Astrocyte of the spinal cord (primary cell): Measurements from ENCODE around the gene LMOD1.

Experiments
- DNase-seq: peaks from one replicate; pipeline ENCODE4 v3.0.0; 2011; ENCODE audit warnings: low read depth, low spot score
- H3K4me3 ChIP-seq: 2 replicates; pipeline ENCODE4 v1.5.1; 2011; ENCODE audit warnings: low read depth, mild to moderate bottlenecking, low read length, moderate library complexity
- in situ Hi-C: cut with HindIII; loops from 2 replicates; pipeline ENCODE4 v1.10.0; 2017; ENCODE audit warnings: low sequenced_read_pairs
- TF ChIP-seq, protein P1 (sequence below): IDR thresholded peaks from 2 replicates; pipeline ENCODE4 v1.5.1; 2012; ENCODE audit warnings: low read depth, mild to moderate bottlenecking, low read length, inconsistent platforms

LMOD1 gene

DNA sequence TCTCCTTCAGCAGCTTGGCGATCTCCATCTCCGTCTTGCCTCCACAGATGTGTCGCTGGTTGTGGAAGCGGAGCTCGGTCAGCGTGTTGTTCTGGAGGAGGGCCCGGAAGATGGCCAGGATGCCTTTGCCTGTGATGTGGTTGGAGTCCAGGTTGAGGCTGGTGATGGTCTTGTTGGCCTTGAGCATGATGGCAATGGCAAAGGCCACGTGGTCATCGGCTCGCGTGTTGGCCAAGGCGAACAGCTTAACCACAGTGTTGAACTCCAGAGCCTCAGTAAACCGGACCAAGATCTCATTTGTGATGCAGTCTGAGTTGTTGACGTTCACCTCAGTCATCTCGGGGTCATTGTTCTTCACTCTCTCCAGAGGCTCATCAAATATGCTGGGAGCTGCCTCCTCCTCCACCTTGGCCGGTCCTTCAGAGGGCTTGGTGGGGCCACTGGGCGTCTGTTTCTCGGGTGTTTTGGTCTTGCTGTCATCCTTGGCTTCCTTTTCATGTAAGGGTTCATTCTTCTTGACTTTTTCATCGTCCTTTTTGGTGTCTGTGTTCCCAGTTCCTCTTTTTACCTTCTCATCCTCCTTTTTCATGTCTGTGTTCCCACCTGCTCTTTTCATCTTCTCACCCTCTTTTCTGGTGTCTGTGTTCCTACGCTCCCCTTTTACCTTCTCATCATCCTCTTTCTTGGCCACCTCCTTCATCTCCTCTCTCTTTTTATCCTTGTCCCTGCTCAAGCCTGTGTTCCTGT, 46.5 kb downstream of the LMOD1 start:
- no peak overlapping the region for H3K4me3 ChIP-seq
- DNase-seq = no peak
- in situ Hi-C loops = no loop called here
- TF ChIP-seq, protein P1, sequence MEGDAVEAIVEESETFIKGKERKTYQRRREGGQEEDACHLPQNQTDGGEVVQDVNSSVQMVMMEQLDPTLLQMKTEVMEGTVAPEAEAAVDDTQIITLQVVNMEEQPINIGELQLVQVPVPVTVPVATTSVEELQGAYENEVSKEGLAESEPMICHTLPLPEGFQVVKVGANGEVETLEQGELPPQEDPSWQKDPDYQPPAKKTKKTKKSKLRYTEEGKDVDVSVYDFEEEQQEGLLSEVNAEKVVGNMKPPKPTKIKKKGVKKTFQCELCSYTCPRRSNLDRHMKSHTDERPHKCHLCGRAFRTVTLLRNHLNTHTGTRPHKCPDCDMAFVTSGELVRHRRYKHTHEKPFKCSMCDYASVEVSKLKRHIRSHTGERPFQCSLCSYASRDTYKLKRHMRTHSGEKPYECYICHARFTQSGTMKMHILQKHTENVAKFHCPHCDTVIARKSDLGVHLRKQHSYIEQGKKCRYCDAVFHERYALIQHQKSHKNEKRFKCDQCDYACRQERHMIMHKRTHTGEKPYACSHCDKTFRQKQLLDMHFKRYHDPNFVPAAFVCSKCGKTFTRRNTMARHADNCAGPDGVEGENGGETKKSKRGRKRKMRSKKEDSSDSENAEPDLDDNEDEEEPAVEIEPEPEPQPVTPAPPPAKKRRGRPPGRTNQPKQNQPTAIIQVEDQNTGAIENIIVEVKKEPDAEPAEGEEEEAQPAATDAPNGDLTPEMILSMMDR = no peak

GRCh38 chr1:201898992-201899391, 47.4 kb downstream of the LMOD1 start:
- TF ChIP-seq, protein P1 = no peak
- H3K4me3 ChIP-seq = no peak overlapping the region
- in situ Hi-C loops = no loop called here
- no peak for DNase-seq

- TF ChIP-seq, protein P1 = no peak
- no peak for DNase-seq
- in situ Hi-C loops = no loop called here
- H3K4me3 ChIP-seq = no peak overlapping the region
Observed at GRCh38 chr1:201898240-201898894, 48.0 kb downstream of the LMOD1 start.

- DNase-seq = no peak
- no peak overlapping the region for H3K4me3 ChIP-seq
- in situ Hi-C loops = no loop called here
- TF ChIP-seq, protein P1 = peak; percentile 6
Observed at GRCh38 chr1:201896951-201897391, 49.4 kb downstream of the LMOD1 start.

- TF ChIP-seq, protein P1 = peak; percentile 94
Observed at GRCh38 chr1:201895913-201896807, 50.2 kb downstream of the LMOD1 start.

DNA sequence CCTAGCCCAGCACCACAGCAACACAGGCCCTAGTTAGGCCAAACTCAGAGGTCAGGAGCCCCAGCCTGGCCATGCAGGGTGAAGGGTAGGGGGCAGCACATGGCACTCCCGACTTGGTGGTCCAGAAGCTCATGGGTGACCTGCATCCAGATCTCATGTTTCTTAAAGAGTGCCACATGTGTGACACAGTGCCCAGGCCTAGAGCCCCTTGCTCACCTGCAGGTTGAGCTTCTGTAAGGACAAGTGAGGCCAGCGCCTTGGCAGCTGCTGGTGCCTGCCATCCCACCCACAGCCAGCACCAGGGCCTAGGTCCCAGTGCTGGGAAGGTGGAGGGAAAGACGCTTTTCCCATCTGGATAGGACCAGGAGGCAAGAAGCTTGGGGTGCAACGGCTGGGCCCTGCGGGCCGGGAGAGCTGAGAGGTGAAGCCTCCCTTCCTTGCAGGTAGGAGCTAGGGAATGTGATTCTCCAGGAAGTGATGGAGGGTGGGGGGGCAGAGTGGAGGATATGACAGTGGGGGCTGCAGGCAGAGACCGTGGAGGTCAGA, 51.2 kb downstream of the LMOD1 start:
- in situ Hi-C loops = no loop called here
- no peak for DNase-seq
- TF ChIP-seq, protein P1 = no peak
- no peak overlapping the region for H3K4me3 ChIP-seq

More at GRCh38 chr1:201895913-201896807, 50.2 kb downstream of the LMOD1 start:
- H3K4me3 ChIP-seq = no peak overlapping the region
- DNase-seq = peak; percentile 89
- in situ Hi-C loops = no loop called here
